SJCRH30 (cell line): ENCODE measurements around the gene WDR46. TPM values are rescaled to one million over a fixed set of nuclear protein-coding genes. Genes with fewer than 3 reads are reported as not detected.

Source experiments
- DNase-seq, 2 experiments: peaks; one replicate each; pipeline ENCODE4 v3.0.0-alpha.2; 2015 to 2020
- H3K27ac ChIP-seq: fragments of 250-450 bp; sonication (Bioruptor Pico); 2 replicates; pipeline ENCODE4 v1.5.1; 2020; ENCODE audit warnings: mild to moderate bottlenecking, moderate library complexity
- H3K27me3 ChIP-seq: fragments of 250-450 bp; sonication (Bioruptor Pico); 2 replicates; pipeline ENCODE4 v1.5.1; 2020; ENCODE audit warnings: mild to moderate bottlenecking, moderate library complexity
- H3K36me3 ChIP-seq: fragments of 250-450 bp; sonication (Bioruptor Pico); 2 replicates; pipeline ENCODE4 v1.5.1; 2020; ENCODE audit warnings: mild to moderate bottlenecking, moderate library complexity
- H3K4me1 ChIP-seq: fragments of 250-450 bp; sonication (Bioruptor Pico); 2 replicates; pipeline ENCODE4 v1.5.1; 2020; ENCODE audit warnings: mild to moderate bottlenecking, moderate library complexity
- H3K4me3 ChIP-seq: fragments of 250-450 bp; sonication (Bioruptor Pico); 2 replicates; pipeline ENCODE4 v1.5.1; 2020; ENCODE audit warnings: mild to moderate bottlenecking, moderate library complexity
- H3K9me3 ChIP-seq: fragments of 250-450 bp; sonication (Bioruptor Pico); replicated peaks from 2 replicates; pipeline ENCODE4 v1.5.1; 2020; ENCODE audit warnings: mild to moderate bottlenecking, moderate library complexity
- total RNA-seq: library from RNA; depleted of rRNA; stranded (reverse); fragments of >200 nt; shearing (Covaris generic); gene quantifications from 2 replicates; pipeline ENCODE4 v1.2.3, GENCODE V29; 2014

The WDR46 gene
- total RNA-seq, 1 experiment from 2014 or later: 61.5 TPM

GRCh38 chr6:33316603-33317418 lies 27.8 kb upstream of the WDR46 start:
- H3K27ac ChIP-seq: no peak overlapping the region
- H3K4me3 ChIP-seq: peak overlapping the region; percentile 51
- peak in 1 of 2 experiments; percentile 24 for DNase-seq
- H3K27me3 ChIP-seq: no peaks in the 10 kb centered on the region
- H3K9me3 ChIP-seq: no peaks in the 10 kb centered on the region
- H3K36me3 ChIP-seq: peaks cover 27% of the 10 kb centered on the region
- H3K4me1 ChIP-seq: peaks cover 7% of the 10 kb centered on the region

- H3K4me1 ChIP-seq: peaks cover 7% of the 10 kb centered on the region
- H3K27me3 ChIP-seq: no peaks in the 10 kb centered on the region
- no peak overlapping the region for H3K4me3 ChIP-seq
- no peak overlapping the region for H3K27ac ChIP-seq
- peaks cover 26% of the 10 kb centered on the region for H3K36me3 ChIP-seq
- DNase-seq: no peak
- no peaks in the 10 kb centered on the region for H3K9me3 ChIP-seq
These were observed 27.0 kb upstream of the WDR46 start for GRCh38 chr6:33315793-33316602.

GRCh38 chr6:33314943-33315792 lies 26.1 kb upstream of the WDR46 start:
- Histone ChIP-seq H3K36me3 (peaks cover 17% of the 10 kb centered on the region), H3K4me3 (peak overlapping the region; percentile 74; the same call in 1 of the 2 replicates), H3K27me3 (no peaks in the 10 kb centered on the region), H3K27ac (no peak overlapping the region), H3K9me3 (no peaks in the 10 kb centered on the region), H3K4me1 (peaks cover 7% of the 10 kb centered on the region)
- DNase-seq: no peak

- H3K27ac ChIP-seq: no peak overlapping the region
- H3K27me3 ChIP-seq: no peaks in the 10 kb centered on the region
- H3K9me3 ChIP-seq: no peaks in the 10 kb centered on the region
- H3K4me1 ChIP-seq: peaks cover 7% of the 10 kb centered on the region
- peak in 1 of 2 experiments; percentile 28 for DNase-seq
- H3K36me3 ChIP-seq: peaks cover 11% of the 10 kb centered on the region
- peak overlapping the region; percentile 74 for H3K4me3 ChIP-seq
These were observed 25.5 kb upstream of the WDR46 start for GRCh38 chr6:33314515-33314942.

- peak within 1 kb of the TSS; percentile 28; the same call in 1 of the 2 replicates for H3K27ac ChIP-seq
- H3K4me3 ChIP-seq: peak within 1 kb of the TSS; percentile 74
- no peaks in the 10 kb centered on the region for H3K9me3 ChIP-seq
- peak; percentile 45 to 59 for DNase-seq
- no peaks in the 10 kb centered on the region for H3K27me3 ChIP-seq
- H3K4me1 ChIP-seq: peaks cover 7% of the 10 kb centered on the region
- H3K36me3 ChIP-seq: peaks cover 6% of the 10 kb centered on the region; the same call in 1 of the 2 replicates
These were observed 24.9 kb upstream of the WDR46 start, which contains the start of gene TAPBP for GRCh38 chr6:33313709-33314514. Gene TAPBP, minus strand, starts transcription at chr6:33314078. Its CDS starts 37 bp downstream, at chr6:33314041.

GRCh38 chr6:33313105-33313708 lies 24.2 kb upstream of the WDR46 start:
- peak; percentile 39 to 53 for DNase-seq
- H3K27ac ChIP-seq: peak overlapping the region; percentile 28; the same call in 1 of the 2 replicates
- no peaks in the 10 kb centered on the region for H3K9me3 ChIP-seq
- H3K36me3 ChIP-seq: no peaks in the 10 kb centered on the region
- H3K4me1 ChIP-seq: peaks cover 3% of the 10 kb centered on the region; the same call in 1 of the 2 replicates
- H3K4me3 ChIP-seq: peak overlapping the region; percentile 74
- H3K27me3 ChIP-seq: no peaks in the 10 kb centered on the region

GRCh38 chr6:33312361-33313104 lies 23.5 kb upstream of the WDR46 start:
- Histone ChIP-seq H3K27me3 (no peaks in the 10 kb centered on the region), H3K9me3 (no peaks in the 10 kb centered on the region), H3K36me3 (no peaks in the 10 kb centered on the region), H3K4me3 (peak overlapping the region; percentile 74), H3K27ac (no peak overlapping the region), H3K4me1 (peaks cover 3% of the 10 kb centered on the region; the same call in 1 of the 2 replicates)
- peak; percentile 31 to 49 for DNase-seq

GRCh38 chr6:33306356-33306755 lies 17.3 kb upstream of the WDR46 start:
- H3K27me3 ChIP-seq: no peaks in the 10 kb centered on the region
- DNase-seq: no peak
- no peak overlapping the region for H3K4me3 ChIP-seq
- H3K36me3 ChIP-seq: no peaks in the 10 kb centered on the region
- H3K9me3 ChIP-seq: no peaks in the 10 kb centered on the region
- H3K4me1 ChIP-seq: no peaks in the 10 kb centered on the region
- no peak overlapping the region for H3K27ac ChIP-seq

- Histone ChIP-seq H3K9me3 (no peaks in the 10 kb centered on the region), H3K27ac (no peak overlapping the region), H3K27me3 (no peaks in the 10 kb centered on the region), H3K4me3 (no peak overlapping the region), H3K36me3 (no peaks in the 10 kb centered on the region), H3K4me1 (no peaks in the 10 kb centered on the region)
- DNase-seq: no peak
These were observed 16.0 kb upstream of the WDR46 start for GRCh38 chr6:33305052-33305451.

- no peaks in the 10 kb centered on the region for H3K9me3 ChIP-seq
- H3K27me3 ChIP-seq: no peaks in the 10 kb centered on the region
- DNase-seq: no peak
- no peak overlapping the region for H3K4me3 ChIP-seq
- no peak overlapping the region for H3K27ac ChIP-seq
- no peaks in the 10 kb centered on the region for H3K36me3 ChIP-seq
- no peaks in the 10 kb centered on the region for H3K4me1 ChIP-seq
These were observed 15.2 kb upstream of the WDR46 start for GRCh38 chr6:33304216-33304615.

GRCh38 chr6:33301877-33302276 lies 12.8 kb upstream of the WDR46 start:
- Histone ChIP-seq H3K4me3 (no peak overlapping the region), H3K4me1 (no peaks in the 10 kb centered on the region), H3K36me3 (no peaks in the 10 kb centered on the region), H3K27me3 (no peaks in the 10 kb centered on the region), H3K27ac (no peak overlapping the region), H3K9me3 (no peaks in the 10 kb centered on the region)
- DNase-seq: no peak

GRCh38 chr6:33299237-33299944 lies 10.4 kb upstream of the WDR46 start:
- Histone ChIP-seq H3K9me3 (no peaks in the 10 kb centered on the region), H3K27ac (peak overlapping the region; percentile 65), H3K27me3 (no peaks in the 10 kb centered on the region), H3K4me1 (no peaks in the 10 kb centered on the region), H3K36me3 (no peaks in the 10 kb centered on the region), H3K4me3 (peak overlapping the region; percentile 68)
- DNase-seq: peak; percentile 93 to 95
